Retinal pigment epithelial cell (primary cell): Measurements from ENCODE around the gene SEC14L6.
"Not testable (repeated sequence)": the region's sequence is repeated elsewhere in the genome, so short reads cannot be mapped to it uniquely, and the experiment has no call there.

Experiments
- DNase-seq: peaks from one replicate; pipeline ENCODE4 v3.0.0-alpha.2; 2010; ENCODE audit warnings: low read depth
- H3K4me3 ChIP-seq: 2 replicates; pipeline ENCODE4 v1.5.1; 2011; ENCODE audit warnings: mild to moderate bottlenecking, low read length, control low read depth, moderate library complexity
- TF ChIP-seq, protein P1 (sequence below): conservative IDR thresholded peaks from 2 replicates; pipeline ENCODE4 v1.5.1; 2011; ENCODE audit warnings: low read depth, low read length, control low read depth, inconsistent platforms

The SEC14L6 gene

DNA sequence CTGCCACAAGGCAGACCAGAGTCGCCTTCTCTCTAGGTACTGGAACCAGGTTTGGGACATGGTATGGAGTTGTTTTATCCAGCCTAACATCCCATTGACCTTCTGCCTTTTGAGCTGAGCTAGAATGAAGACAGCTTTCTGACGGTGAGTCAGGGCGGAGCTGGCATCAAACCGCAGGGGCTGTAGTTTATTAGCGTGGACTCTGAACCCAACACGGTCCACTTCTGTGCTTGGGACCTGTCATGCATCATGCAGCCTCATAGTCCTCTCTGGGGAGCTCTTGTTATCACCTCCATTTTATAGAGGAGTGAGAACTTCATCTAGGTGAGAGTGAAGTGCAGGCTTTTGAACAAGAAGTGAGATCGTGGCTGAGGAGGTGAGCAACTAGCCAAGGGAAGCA is 19.6 kb upstream of the SEC14L6 start:
- no peak for DNase-seq
- TF ChIP-seq, protein P1, sequence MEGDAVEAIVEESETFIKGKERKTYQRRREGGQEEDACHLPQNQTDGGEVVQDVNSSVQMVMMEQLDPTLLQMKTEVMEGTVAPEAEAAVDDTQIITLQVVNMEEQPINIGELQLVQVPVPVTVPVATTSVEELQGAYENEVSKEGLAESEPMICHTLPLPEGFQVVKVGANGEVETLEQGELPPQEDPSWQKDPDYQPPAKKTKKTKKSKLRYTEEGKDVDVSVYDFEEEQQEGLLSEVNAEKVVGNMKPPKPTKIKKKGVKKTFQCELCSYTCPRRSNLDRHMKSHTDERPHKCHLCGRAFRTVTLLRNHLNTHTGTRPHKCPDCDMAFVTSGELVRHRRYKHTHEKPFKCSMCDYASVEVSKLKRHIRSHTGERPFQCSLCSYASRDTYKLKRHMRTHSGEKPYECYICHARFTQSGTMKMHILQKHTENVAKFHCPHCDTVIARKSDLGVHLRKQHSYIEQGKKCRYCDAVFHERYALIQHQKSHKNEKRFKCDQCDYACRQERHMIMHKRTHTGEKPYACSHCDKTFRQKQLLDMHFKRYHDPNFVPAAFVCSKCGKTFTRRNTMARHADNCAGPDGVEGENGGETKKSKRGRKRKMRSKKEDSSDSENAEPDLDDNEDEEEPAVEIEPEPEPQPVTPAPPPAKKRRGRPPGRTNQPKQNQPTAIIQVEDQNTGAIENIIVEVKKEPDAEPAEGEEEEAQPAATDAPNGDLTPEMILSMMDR: no peak
- H3K4me3 ChIP-seq: no peak overlapping the region

DNA sequence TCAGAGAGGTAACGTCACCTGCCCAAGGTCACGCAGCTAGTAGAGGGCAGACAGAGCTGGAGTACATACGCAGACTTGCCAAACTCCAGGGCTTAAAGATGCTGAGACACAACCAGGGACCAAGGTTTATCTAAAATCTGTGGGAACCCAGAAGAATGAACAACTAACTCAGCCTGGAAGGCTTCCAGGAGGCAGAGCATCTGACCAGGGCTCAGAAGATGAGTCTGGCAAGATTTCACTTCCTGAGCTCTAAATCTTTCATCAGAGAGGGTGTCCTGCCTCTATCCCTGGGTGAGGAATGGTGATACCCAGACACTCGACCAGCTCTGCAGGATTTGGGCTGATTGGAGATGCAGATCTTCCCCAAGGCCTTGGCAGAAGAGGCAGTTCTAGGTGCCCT is 18.8 kb upstream of the SEC14L6 start:
- H3K4me3 ChIP-seq: no peak overlapping the region
- TF ChIP-seq, protein P1: no peak
- DNase-seq: no peak

DNA sequence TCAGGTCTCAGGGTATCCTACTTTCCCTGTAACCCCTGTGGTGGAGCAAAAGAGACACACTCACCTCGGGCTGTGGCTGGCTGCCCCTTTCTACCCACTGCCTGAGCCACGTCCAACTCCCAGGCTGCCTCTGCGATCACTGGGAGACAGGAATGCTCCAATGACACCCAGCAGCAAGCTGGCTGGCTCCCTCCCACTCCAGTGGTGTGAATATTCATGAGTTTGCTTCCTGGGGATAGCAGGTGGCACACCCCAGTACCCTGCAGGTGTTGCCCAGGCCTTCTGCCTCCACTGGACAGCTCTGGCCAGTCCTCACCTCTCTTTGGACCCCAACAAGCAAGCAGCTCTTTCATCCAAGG is 18.2 kb upstream of the SEC14L6 start:
- DNase-seq: no peak
- TF ChIP-seq, protein P1: no peak
- no peak overlapping the region for H3K4me3 ChIP-seq

DNA sequence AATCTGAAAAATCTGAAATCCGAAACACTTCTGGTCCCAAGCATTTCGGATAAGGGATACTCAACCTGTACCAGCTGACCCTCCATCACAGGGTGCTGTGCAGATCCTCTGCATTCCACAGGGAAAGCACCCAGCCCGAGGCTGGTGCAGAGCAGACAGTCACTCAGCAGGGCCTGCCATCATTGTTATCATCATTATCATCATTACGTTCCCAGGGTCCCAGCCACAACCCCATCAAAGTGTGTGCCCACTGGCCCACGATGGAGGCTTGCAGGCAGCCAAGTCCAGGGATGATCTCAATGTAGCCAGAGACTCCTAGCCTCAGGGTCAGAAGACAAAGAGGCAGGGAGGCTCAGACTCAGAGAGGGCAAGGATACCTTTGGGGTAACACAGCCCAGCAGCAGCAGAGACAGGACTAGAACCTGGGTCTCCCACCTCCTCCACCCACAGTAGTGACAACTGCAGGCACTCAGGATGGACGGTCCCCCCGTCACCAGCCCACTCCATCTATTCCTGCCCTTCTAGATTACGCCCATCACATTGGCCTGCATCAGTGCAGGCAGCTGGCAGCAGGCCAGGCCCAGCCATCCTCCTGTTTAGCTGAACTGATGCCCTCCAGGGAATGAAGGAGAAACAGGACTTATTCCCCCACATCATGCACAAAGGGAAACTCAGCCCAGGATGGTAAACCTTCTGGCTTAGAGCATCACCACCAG is 17.7 kb upstream of the SEC14L6 start:
- DNase-seq: no peak
- no peak overlapping the region for H3K4me3 ChIP-seq
- TF ChIP-seq, protein P1: no peak

DNA sequence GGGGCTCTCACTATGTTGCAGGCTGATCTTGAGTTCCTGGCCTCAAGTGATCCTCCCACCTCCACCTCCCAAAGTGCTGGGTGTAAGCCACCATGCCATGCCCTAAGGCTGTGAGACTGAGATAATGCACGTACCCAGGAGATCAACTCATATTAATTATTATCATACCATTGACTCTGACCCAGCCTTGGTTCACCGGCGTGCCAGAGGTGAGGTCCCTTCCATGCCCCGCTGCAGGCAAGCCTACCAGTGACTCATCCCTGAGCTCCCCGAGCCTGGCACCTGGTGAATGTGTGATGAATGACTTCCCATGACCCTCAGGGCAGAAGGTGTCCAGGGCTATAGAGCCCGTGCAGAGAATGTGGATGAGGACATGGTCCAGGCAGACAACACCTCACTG is 15.8 kb upstream of the SEC14L6 start:
- DNase-seq: no peak
- no peak overlapping the region for H3K4me3 ChIP-seq
- TF ChIP-seq, protein P1: no peak

DNA sequence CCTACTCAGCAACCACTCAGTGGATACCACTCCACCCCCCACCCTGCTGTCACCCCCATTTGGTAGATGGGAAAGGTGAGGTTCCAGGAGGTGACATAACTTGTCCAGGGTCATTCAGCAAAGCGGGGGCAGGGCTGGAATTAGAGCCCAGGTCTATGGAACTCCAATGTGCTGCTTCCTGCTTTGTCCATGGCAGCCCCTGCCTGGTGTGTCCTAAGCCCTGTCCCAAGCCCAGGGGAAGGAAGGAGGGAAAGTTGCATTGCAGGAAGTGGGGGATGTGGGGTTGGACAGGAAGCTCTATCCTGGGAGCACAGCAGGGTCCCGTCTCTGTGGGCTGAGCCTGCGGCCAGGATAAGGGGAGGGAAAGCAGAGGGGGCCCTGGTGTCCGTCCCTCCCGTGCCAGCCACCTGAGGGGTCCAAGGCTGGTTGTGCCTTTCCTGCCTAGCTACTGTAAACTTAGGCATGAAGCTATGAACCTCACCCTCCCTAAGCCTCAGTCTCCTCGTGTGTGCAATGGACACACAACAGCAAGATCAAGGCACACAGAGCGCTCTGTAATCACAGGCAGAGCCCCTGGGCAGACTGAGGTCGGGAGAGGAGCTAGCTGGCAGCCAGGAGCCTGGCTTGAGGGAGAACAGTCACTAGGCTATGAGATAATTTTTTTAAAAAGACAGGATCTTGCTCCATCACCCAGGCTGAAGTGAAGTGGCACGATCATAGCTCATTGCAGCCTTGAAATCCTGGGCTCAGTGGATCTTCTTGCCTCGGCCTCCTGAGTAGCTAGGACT is 15.1 kb upstream of the SEC14L6 start:
- H3K4me3 ChIP-seq: no peak overlapping the region
- TF ChIP-seq, protein P1: no peak
- DNase-seq: no peak

DNA sequence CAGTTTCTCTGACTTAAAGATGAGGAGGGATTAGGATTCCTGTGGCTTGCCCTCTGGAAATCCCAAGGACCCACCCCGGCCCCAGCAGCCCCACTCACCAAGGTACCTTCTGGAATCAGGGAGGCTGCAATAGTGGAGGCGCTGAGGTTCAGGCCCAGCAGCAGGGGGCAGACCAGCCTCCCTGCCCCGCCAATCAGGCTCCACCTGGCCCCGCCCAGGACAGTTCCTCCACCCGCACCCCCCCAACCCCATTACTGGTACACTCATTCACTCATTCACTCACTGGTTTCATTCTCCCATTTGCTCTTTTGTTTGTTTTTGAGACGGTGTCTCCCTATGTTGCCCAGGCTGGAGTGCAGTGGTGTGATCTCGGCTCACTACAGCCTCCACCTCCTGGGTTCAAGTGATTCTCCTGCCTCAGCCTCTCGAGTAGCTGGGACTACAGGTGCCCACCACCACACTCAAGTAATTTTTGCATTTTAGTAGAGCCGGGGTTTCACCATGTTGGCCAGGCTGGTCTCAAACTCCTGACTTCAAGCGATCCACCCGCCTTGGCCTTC is 14.2 kb upstream of the SEC14L6 start:
- H3K4me3 ChIP-seq, DNase-seq: not testable (repeated sequence)
- TF ChIP-seq, protein P1: peak; percentile 20
